Activated CD4-positive, alpha-beta T cell treated with anti-CD3 and anti-CD28 coated beads, Interleukin-2, amount 50 U/mL, for 48 hours (primary cell): ENCODE results near the gene ADAMTSL4.
A peak's percentile ranks its signal among the peaks of the same experiment; 100 is the strongest.

ENCODE experiments used
- DNase-seq, 2 experiments: peaks; one replicate each; pipeline ENCODE4 v3.0.0-alpha.2; 2020

Gene ADAMTSL4

DNA sequence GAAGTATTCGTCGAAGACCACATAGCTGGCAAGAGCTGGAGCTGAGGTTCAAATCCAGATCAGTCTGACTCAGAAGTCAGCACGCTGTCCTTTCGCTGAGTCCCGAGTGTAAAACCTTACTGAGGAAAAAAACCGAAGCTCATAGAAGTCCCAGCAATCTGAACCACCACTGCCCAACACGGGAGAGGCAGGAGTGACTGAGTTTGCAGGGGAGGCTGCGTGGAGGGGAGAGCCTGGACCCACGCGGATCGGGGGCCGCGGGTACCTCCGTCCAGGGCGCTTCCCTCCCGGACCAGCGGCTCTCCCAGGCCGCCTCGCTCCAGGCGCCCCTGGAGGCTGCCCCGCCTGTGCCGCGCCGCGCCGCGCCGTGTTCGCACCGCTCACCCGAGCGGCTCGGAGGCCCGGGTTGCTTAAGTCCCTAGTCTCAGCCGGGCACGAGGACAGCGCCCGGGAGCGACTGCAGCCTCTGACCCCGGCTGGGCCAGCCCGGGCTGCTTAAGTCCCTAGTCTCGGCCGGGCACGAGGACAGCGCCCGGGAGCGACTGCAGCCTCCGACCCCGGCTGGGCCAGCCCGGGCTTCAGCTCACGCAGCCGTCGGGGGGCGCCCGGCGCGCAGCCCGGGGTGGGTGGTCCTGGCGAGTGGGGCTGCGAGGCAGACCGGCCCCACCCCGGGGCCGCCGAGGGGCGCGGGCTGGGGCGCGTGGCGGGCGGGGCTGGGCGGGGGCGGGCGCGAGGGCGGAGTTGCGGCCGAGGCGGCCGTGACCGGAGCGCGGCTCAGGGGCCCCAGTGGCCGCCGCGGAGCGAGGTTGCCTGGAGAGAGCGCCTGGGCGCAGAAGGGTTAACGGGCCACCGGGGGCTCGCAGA lies at the start of gene ADAMTSL4:
TSS of gene ADAMTSL4 (plus strand) at position 777 of the 864 bp plus-strand sequence. CDS start 2,881 bp downstream, outside the sequence.
- peak; percentile 54 to 55 for DNase-seq

DNA sequence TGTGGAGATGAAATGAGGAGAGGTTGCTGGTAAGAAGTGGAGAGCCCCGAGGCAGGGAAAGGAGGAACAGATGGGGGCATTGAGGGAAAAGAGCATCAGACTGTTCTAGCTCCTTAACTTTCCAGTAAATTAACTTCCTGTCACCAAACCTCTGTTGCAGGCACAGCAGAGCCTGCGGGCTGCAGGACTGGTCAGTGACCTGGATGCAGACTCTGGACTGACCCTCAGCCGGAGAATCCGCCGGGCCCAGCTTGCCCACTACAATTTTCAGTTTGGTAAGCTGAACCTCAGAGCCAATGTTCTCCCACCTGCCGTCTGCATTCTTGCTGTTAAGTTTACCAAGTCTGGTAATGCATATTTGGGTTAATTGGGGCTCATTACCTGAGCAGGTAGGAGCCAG lies 43.8 kb upstream of the ADAMTSL4 start:
- no peak for DNase-seq

DNA sequence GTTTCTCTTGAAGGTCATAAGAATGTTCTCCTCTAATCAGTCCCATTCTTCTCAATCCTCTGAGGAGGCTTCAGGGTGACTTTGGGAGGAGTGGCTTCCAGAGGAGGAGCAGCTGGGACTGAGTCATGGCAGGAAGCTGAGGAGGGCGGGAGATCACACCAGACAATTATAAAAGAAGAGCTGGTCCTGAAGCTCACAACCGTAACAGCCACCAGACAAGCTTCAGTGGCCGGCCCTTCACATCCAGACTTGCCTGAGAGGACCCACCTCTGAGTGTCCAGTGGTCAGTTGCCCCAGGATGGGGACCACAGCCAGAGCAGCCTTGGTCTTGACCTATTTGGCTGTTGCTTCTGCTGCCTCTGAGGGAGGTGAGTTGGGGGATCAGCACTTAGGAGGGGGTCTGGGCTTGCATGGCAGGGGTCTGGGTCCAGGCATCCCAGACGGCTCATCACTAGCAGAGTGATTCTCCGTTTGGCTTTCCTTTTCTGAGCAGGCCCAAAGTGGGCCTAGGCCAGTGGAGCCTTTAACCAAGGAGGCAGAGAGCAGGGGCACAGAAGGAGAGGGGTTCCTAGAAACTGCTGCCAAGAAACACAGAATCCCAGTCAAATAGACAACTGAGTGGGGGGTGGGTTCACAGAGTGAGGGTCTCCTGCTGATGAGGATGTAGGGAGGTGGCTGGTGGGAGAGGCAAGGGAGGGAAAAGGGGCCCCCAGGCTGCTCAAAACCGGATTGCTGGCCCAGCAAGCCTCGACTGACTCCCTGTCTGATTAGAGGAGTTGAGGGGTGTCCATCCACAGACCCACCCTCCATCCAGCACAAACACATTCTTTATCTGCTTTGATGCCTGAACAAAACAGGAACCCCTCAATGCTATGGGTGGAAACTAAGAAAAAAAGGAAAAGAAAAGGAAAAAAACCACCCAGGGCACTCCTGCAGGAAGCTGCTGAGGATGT lies 41.0 kb upstream of the ADAMTSL4 start, which contains the start of gene ECM1:
TSS of gene ECM1 (plus strand) at position 198 of the 953 bp plus-strand sequence. CDS start at position 299, 101 bp downstream.
- DNase-seq, result no peak

DNA sequence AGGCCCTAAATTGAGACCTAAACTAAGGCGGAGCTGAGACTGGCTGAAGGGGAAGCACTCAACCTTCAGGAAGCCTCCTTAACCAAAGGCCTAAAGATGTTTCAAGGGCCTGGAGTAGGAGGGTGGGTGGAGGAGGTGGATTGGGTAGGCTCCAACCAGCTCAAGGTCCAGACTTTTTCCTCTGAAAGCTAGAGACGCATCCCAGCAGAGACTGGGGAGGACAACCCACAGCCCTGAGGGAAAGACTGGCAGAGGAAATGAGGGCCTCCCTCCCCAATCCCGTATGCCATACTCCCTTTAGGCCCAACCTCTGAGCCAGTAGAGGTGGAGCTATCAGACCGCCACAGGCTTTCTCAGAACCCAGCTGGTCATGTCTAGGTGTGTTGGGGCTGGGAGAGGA lies 40.2 kb upstream of the ADAMTSL4 start:
- no peak for DNase-seq

DNA sequence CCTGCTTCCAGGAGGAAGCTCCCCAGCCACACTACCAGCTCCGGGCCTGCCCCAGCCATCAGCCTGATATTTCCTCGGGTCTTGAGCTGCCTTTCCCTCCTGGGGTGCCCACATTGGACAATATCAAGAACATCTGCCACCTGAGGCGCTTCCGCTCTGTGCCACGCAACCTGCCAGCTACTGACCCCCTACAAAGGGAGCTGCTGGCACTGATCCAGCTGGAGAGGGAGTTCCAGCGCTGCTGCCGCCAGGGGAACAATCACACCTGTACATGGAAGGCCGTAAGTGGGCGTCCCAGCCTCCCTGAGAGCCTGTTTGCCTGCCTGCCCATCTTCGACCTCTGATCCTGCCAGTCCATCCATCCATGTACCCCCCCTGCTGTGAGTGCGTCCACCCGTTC lies 37.7 kb upstream of the ADAMTSL4 start:
- no peak for DNase-seq

DNA sequence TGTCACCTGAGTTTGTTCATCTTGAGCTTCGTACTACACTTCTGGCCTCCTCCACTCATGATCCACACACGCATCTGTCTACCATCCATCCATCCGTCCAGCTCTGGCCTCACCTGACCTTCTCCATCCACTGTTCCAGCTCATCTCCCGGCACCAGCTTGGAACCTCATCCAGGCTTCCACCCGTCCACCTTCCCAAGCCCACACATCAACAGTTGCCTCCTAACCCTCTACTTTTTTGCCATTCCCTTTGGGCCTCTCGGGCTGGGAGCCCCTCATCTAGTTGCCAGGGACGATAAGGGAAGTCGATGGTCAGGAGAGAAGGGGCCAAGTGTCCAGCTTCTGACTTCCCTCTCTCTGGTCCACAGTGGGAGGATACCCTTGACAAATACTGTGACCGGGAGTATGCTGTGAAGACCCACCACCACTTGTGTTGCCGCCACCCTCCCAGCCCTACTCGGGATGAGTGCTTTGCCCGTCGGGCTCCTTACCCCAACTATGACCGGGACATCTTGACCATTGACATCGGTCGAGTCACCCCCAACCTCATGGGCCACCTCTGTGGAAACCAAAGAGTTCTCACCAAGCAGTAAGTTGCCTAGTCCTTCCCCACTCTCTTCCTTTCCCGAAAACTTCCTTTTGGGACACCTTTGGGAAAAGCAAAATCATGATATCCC lies 37.1 kb upstream of the ADAMTSL4 start:
- no peak for DNase-seq

DNA sequence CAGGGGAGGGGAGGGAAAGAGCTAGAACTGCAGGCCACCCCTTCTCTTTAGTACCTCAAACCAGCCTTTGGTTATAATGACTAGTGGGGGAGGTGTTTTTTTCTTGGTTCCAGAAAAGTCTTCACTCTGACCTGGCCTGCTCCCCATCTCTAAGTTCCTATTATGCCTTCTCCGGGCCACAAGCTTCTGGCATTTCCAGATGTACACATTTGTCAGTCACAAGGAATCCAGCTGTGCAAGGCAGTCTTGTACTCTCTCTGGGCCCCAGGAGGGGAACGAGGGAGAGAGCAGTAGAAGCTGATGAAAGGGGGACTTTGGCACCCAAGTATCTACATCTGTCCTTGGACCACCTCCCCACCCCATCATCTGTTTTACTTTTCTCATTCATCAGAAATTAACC lies 36.4 kb upstream of the ADAMTSL4 start:
- DNase-seq, result no peak

DNA sequence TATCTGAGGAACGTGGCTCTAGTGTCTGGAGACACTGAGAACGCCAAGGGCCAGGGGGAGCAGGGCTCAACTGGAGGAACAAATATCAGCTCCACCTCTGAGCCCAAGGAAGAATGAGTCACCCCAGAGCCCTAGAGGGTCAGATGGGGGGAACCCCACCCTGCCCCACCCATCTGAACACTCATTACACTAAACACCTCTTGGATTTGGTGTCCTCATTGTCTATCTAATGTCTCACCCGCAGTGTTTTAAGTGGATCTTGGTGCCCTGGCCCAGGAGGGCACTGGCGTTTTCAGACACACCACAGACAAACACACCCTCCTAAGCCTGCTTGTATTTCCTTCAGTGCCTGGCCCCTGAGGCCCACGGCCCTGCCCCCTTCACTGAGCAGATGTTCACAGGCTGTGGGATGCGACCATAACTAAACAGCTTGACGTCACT lies 35.8 kb upstream of the ADAMTSL4 start:
- no peak for DNase-seq

DNA sequence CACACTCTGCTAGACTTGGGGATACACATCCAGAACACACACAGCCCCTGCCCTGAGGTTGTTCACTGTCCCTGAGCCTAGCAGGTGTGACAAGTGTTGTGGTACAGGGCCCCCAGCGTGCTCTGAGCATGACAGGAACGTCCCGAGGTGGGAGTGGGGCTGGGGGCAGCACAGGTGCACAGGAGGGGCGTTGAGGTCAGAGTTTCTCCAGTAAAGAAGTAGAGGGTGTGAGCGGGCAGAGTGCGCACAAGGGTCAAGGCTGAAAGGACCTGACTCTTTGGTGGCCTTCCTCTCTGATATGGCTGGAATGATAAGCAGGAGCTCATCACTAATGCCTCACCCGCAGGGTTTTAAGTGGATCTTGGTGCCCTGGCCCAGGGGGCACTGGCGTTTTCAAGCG lies 34.9 kb upstream of the ADAMTSL4 start:
- no peak for DNase-seq

DNA sequence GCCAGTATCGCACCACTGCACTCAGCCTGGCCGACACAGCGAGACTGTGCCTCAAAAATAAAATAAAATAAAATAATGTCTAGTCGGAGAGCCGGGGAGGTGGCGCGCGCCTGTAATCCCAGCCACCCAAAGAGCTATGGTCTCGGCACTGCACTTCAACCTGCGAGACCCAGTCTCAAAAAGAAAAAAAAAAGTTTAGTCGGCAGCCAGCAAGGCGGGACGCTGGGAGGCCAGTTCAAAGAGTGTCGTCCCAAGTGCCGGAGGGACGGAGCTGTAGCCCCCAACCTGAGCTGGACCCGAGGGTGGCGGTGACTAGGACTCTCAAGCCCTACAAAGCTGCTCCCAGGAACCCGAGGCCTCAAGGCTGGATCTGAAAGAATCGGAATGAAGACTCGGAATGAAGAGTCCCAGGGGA lies 34.3 kb upstream of the ADAMTSL4 start:
- no peak for DNase-seq

DNA sequence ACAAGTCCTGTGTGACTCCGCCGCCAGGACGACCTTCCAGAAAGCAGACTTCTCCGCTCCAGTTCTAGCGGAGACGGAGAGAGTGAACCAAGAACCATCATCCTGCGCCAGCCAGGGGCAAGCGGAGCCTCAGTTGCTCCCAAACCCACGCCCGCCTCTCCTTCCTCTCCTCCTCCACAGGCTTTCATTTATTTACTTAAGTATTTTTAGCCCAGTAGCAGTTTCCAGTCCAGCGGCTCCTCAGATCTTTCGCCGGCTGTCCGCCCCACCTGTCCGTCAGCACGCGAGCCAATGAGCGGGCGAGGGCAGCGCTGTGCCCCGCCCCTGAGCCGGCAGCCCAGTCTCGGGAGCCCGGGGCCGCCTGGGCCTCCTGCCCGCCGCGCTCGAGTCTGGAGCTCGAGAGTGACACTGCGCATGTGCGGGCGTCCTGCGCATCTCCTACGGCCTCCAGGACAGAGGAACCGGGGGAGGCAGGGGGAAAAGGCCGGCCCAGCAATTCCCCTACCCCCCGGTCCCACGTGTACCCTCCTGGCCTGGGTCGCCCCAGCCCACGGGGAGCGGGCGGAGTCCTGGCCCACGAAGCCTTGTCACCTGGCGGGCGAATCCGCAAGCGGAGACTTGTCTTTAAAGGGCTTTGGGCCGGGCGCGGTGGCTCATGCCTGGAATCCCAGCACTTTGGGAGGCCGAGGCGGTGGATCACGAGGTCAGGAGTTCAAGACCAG lies 33.7 kb upstream of the ADAMTSL4 start, which contains the start of gene FALEC:
TSS of gene FALEC (plus strand) at position 425 of the 722 bp plus-strand sequence.
- DNase-seq, result peak; percentile 93 to 94

DNA sequence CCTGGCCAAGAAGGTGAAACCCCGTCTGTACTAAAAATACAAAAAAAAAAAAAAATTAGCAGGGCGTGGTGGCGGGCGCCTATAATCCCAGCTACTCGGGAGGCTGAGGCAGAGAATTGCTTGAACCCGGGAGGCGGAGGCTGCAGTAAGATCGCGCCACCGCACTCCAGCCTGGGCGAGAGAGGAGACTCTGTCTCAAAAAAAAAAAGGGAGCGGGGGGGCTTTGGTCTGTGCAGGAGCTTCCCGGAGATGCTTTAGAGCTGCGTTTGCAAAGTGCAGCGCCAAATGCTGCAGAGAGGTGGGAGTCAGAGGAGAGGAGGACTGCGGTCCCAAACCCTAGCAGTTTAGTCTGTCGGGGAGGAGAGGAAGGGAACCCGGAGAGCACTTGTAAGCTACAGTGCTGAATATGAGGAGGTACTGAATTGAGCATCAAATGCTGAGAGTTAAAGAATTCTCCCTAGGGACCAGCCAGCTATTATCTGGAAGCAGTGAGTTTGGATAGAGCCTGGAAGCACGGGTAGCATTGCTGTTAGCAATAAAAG lies 33.1 kb upstream of the ADAMTSL4 start:
- DNase-seq, result no peak

DNA sequence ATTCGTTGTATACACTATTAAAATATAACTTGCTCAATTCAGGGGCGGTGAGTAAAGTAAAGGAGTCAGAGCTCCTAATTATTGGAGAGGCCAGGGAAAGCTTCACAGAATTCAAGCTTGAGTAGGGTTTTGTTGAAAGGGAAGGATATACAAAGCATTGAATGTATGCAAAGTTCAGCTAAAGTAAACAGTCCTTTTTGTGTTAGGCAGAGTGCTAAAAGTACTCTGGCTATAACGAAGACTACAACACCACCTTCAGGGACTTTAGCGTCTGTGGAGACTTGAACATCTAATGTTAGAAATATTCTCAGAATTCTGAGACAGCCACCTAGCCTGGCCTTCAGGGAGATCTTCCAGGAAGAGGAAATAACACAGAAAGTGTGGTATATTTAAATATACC lies 32.6 kb upstream of the ADAMTSL4 start:
- DNase-seq, result no peak

DNA sequence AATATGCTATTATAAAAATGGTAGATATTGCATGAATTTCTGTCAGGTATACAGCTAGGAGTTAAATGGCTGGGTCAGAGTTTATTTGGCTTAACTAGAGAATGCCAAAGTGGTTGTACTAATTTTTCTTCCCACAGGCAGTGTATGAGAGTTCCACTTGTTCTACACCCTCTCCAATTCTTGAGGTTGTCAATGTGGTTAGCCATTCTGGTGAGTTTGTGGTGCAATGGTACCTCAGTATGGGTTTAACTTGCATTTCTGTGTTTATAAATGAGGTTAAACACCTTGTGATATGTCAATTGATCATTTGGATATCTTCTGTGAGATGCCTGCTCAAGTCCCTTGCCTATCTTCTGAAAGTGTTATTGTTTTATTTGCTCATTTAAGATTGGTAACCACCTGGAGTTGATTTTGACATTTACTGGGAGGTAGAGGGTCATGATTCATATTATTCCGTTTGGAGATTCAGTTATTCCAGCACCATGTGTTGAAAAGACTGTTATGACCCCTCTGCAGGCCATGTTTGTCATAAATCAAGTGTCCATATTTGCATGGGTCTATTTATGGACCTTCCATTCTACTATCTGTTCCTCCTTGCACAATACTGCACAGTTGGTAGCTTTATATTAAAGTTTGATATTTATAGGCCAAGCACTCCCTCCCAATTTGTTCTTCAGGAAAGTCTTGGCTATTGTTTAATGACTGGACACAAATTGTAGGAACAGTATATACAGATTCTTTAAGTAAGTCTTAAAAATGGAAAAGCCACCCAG lies 27.8 kb upstream of the ADAMTSL4 start:
- no peak for DNase-seq

DNA sequence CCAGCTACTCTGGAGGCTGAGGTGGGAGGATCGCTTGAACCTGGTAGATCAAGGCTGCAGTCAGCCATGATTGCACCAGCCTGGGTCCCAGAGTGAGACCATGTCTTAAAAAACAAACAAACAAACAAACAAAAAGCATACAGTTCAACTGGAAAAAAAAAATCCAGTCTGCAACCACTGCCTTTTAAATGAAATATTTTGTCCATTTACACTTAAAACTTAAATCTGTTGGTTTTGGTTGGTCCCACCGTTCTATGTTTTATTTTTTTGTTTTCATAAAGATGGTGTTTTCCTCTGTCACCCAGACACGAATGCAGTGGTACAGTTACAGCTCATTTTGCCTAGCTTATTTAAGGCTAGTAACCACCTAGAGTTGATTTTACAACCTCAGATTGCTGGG lies 23.9 kb upstream of the ADAMTSL4 start:
- no peak for DNase-seq

DNA sequence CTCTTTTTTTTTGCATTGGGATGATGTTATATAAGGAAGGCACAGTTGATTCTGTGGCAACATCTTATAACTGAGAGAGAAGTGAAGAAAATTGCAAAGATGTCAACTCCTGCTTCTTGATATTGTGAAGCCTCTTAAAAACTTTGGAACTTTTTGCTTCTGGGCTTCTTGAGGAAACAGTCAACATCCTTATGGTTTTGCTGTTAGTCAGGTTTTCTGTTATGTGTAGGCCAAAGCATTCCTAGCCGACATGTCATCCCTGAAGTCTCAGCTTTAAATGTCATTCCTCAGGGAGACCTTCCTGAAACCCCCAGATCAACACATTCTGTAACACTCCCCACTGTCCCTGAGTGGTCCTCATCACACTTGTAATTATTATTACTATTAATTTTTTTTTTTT lies 21.0 kb upstream of the ADAMTSL4 start:
- no peak for DNase-seq

DNA sequence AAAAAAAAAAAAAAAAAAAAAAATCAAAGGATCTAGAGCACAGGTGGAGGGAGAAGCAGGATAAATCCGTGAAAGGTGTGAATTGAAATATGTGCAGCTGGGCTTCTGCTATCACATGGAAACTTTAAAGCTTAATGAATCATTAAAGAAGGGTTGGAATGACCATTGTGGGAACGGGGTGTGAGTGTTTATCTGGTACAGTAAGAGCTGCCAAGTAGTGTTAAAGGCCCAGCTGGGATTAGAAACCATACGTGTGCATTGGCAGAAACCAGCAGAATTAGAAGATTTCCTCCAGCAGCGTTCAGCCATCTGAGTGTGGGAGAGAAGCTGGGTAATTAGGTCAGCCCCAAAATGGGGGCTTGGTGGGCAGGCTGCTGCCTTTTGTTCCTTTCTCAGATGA lies 20.2 kb upstream of the ADAMTSL4 start:
- DNase-seq, result no peak

DNA sequence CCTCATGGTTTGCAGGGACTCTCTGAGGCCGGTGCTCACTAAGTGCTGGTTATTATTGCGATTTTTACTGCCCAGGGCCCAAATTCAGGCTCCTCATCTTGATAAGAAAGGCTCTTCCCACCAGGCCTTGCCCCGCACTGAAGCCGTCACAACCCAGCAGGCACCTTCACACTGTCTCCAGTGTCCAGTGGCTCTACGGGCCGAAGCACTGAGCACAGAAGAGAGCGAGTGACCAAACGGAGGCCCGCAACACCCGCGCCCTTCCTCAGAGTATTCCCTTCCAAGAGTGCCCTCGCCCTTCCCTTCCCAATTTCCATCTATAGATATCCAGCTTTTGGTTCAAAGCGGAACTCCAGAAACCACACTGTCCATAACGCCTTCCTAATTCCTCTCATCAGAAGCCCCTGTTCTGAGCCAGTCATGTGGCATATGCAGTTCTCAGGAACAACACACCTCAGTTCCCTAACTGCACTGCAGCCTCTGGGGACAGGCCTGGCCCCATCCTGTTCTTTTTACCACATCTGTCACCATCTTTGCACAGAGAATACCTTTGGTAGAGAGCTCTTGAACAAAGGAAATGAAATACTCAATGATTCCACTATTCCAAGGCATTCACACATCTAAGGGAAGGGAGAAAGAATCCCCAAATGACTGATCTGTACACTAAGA lies 18.6 kb upstream of the ADAMTSL4 start:
- no peak for DNase-seq

DNA sequence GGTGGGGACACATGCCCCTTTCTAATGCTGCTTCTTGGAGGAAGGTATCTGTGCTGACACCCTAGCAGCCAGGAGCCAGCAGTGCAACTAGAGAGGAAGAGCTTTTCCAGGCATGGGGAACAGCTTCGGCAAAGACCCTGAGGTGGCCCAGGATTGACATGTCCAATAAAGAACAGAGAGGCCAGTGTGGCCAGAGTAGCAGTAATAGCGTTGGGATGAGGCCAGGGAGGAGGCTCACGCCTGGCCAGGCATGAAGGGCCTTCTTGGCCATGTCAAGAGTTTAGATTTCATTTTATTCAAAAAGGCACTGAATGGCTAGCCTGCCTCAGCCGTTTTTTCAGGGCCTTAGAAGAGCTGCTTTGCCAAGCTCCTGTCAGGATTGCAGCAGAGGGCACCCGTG lies 16.3 kb upstream of the ADAMTSL4 start:
- DNase-seq, result no peak

DNA sequence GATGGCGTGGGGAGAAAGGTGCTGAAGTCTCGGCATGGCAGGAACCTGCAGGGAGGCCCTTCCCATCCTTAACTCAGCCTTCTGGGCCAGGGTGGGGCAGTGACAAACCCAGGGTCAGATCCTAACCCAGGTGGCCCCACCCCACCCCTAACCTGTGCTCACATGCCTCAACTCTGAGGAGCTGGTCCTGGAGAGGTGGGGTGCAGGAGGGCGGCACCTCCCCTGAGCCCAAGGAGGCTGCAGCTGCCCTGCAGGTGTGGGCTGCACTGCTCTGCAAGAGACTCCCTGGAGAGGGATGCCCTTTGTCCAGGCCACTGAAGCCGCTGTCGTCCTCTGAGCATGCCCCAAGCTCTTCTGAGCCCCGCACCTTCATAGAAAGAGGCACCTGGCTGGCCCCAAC lies 15.2 kb upstream of the ADAMTSL4 start:
- DNase-seq, result no peak
